Immature natural killer cell (primary cell): ENCODE measurements around the gene AQP2. TPM values are rescaled to one million over a fixed set of nuclear protein-coding genes. Genes with fewer than 3 reads are reported as not detected.

Source experiments
- DNase-seq, 3 donors: peaks; one replicate each; pipeline ENCODE4 v3.0.0; 2022; ENCODE audit warnings: mixed read lengths in 1 of 3
- H3K27ac Mint-ChIP-seq, 6 donors: one replicate each; pipeline ENCODE4 v1.8.0; 2020; ENCODE audit warnings: mixed read lengths in 6 of 6, mild to moderate bottlenecking in 5 of 6, inconsistent platforms in 4 of 6, moderate library complexity in 3 of 6
- H3K27me3 Mint-ChIP-seq, 3 donors: one replicate each; pipeline ENCODE4 v1.8.0; 2020 to 2021; ENCODE audit warnings: low read depth in 3 of 3, mild to moderate bottlenecking in 3 of 3, mixed read lengths in 3 of 3, moderate library complexity in 3 of 3, inconsistent platforms in 1 of 3
- H3K36me3 Mint-ChIP-seq, 3 donors: one replicate each; pipeline ENCODE4 v1.8.0; 2020; ENCODE audit warnings: mixed read lengths in 3 of 3, inconsistent platforms in 2 of 3, mild to moderate bottlenecking in 2 of 3
- H3K4me1 Mint-ChIP-seq, 2 donors: one replicate each; pipeline ENCODE4 v1.8.0; 2020; ENCODE audit warnings: inconsistent platforms in 2 of 2, mild to moderate bottlenecking in 2 of 2, mixed read lengths in 2 of 2, moderate library complexity in 1 of 2
- H3K4me3 Mint-ChIP-seq, 5 donors: one replicate each; pipeline ENCODE4 v1.8.0; 2020; ENCODE audit warnings: mild to moderate bottlenecking in 5 of 5, mixed read lengths in 5 of 5, inconsistent platforms in 3 of 5, moderate library complexity in 3 of 5
- H3K9me3 Mint-ChIP-seq, 6 donors: one replicate each; pipeline ENCODE4 v1.8.0; 2020; ENCODE audit warnings: mild to moderate bottlenecking in 6 of 6, mixed read lengths in 6 of 6, inconsistent platforms in 4 of 6, moderate library complexity in 3 of 6
- polyA plus RNA-seq, 3 donors: library from polyadenylated mRNA; unstranded; fragments of 300-500 nt; fragmentation: Illumina TruSeq; gene quantifications; one replicate each; pipeline ENCODE4 v1.2.3, GENCODE V29; 2021

The AQP2 gene
- polyA plus RNA-seq, 3 donors from 2014 or later = not detected

GRCh38 chr12:50006280-50006679 lies 55.7 kb downstream of the AQP2 start:
- H3K27me3 Mint-ChIP-seq = no peaks in the 10 kb centered on the region
- no peak overlapping the region for H3K4me3 Mint-ChIP-seq
- H3K36me3 Mint-ChIP-seq = peaks cover 4 to 11% (median 6%) of the 10 kb centered on the region in 3 donors
- H3K27ac Mint-ChIP-seq = no peak overlapping the region
- peaks cover 0 to 6% of the 10 kb centered on the region in 2 donors for H3K4me1 Mint-ChIP-seq
- no peak for DNase-seq
- H3K9me3 Mint-ChIP-seq = no peaks in the 10 kb centered on the region

- Mint-ChIP-seq H3K36me3 (peaks cover 4 to 9% (median 6%) of the 10 kb centered on the region in 3 donors), H3K27me3 (no peaks in the 10 kb centered on the region), H3K9me3 (no peaks in the 10 kb centered on the region), H3K4me1 (peaks cover 0 to 6% of the 10 kb centered on the region in 2 donors), H3K4me3 (no peak overlapping the region), H3K27ac (peak overlapping the region in 2 of 6 donors; percentile 18 to 51)
- no peak for DNase-seq
Observed at GRCh38 chr12:50006754-50007442, 56.4 kb downstream of the AQP2 start.

Other genes with a start within 250 kb of the AQP2 start
- 10 to 100 TPM; 11.0 to 22.7 (median 12.6) TPM for gene FMNL3, start 243.3 kb upstream of the AQP2 start, polyA plus RNA-seq
- 1,000 to 10,000 TPM in 2 of 3 donors, 100 to 1,000 TPM in 1; 982 to 1,961 (median 1,202) TPM for gene TMBIM6, start 209.2 kb upstream of the AQP2 start, polyA plus RNA-seq
- gene NCKAP5L, start 122.3 kb upstream of the AQP2 start, polyA plus RNA-seq = 1 to 10 TPM in 2 of 3 donors, not detected in 1; 1.0 to 5.6 TPM
- 1 to 10 TPM; 3.0 to 5.1 (median 4.5) TPM for gene BCDIN3D, start 107.6 kb upstream of the AQP2 start, polyA plus RNA-seq
- gene FAIM2, start 46.8 kb upstream of the AQP2 start, polyA plus RNA-seq = 1 to 10 TPM in 1 of 3 donors, under 1 TPM in 1, not detected in 1; 0.77 to 1.8 TPM
- gene AQP5, start 11.1 kb downstream of the AQP2 start, polyA plus RNA-seq = not detected
- not detected for gene AQP6, start 22.2 kb downstream of the AQP2 start, polyA plus RNA-seq
- 10 to 100 TPM; 11.6 to 20.9 (median 12.4) TPM for gene RACGAP1, start 74.8 kb downstream of the AQP2 start, polyA plus RNA-seq
- gene ASIC1, start 106.9 kb downstream of the AQP2 start, polyA plus RNA-seq = not detected
- 10 to 100 TPM; 14.2 to 22.4 (median 15.5) TPM for gene SMARCD1, start 134.6 kb downstream of the AQP2 start, polyA plus RNA-seq
- under 1 TPM in 1 of 3 donors, not detected in 2; 0.07 TPM for gene GPD1, start 153.3 kb downstream of the AQP2 start, polyA plus RNA-seq
- 100 to 1,000 TPM; 191 to 270 (median 256) TPM for gene COX14, start 161.5 kb downstream of the AQP2 start, polyA plus RNA-seq
- 100 to 1,000 TPM in 1 of 3 donors, 10 to 100 TPM in 2; 57.2 to 104 (median 64.0) TPM for gene CERS5, start 216.6 kb downstream of the AQP2 start, polyA plus RNA-seq